Activated CD4-positive, alpha-beta memory T cell treated with anti-CD3 and anti-CD28 coated beads, Interleukin-2, amount 10 ng/mL, durations not matched to agents 7 days and 5 days (primary cell): Measurements from ENCODE around the gene SMPDL3B. TPM values are rescaled to one million over a fixed set of nuclear protein-coding genes. Genes with fewer than 3 reads are reported as not detected.

ENCODE experiments used
- CTCF ChIA-PET: fragments of 350-600 bp; sonication (Branson Sonifier 250); formaldehyde crosslinking; loops from one replicate; lab custom pipeline; 2021; ENCODE audit warnings: antibody characterized with exemption, inconsistent platforms; lab: Charles Lee
- POLR2A ChIA-PET: fragments of 350-600 bp; sonication (Branson Sonifier 250); formaldehyde crosslinking; loops from one replicate; lab custom pipeline; 2021; ENCODE audit warnings: antibody characterized with exemption; lab: Charles Lee
- DNase-seq: peaks from one replicate; pipeline ENCODE4 v3.0.0-alpha.2; 2020
- H3K27ac Mint-ChIP-seq: one replicate; pipeline ENCODE4 v1.8.0; 2021; ENCODE audit warnings: mild to moderate bottlenecking, mixed read lengths
- H3K27me3 Mint-ChIP-seq: one replicate; pipeline ENCODE4 v1.8.0; 2021; ENCODE audit warnings: mixed read lengths
- H3K36me3 Mint-ChIP-seq: one replicate; pipeline ENCODE4 v1.8.0; 2021; ENCODE audit warnings: low read depth, mixed read lengths
- H3K4me1 Mint-ChIP-seq: one replicate; pipeline ENCODE4 v1.8.0; 2021; ENCODE audit warnings: mixed read lengths
- H3K4me3 Mint-ChIP-seq: one replicate; pipeline ENCODE4 v1.8.0; 2021; ENCODE audit warnings: mild to moderate bottlenecking, mixed read lengths
- H3K9me3 Mint-ChIP-seq: one replicate; pipeline ENCODE4 v1.8.0; 2021; ENCODE audit warnings: mixed read lengths
- total RNA-seq, 2 experiments: library from RNA; stranded (reverse); gene quantifications; one replicate each; pipeline ENCODE4 v1.2.3, GENCODE V29; 2021

The SMPDL3B gene, protein sequence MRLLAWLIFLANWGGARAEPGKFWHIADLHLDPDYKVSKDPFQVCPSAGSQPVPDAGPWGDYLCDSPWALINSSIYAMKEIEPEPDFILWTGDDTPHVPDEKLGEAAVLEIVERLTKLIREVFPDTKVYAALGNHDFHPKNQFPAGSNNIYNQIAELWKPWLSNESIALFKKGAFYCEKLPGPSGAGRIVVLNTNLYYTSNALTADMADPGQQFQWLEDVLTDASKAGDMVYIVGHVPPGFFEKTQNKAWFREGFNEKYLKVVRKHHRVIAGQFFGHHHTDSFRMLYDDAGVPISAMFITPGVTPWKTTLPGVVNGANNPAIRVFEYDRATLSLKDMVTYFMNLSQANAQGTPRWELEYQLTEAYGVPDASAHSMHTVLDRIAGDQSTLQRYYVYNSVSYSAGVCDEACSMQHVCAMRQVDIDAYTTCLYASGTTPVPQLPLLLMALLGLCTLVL
- total RNA-seq, result under 1 TPM; 0.76 to 0.93 TPM

DNA sequence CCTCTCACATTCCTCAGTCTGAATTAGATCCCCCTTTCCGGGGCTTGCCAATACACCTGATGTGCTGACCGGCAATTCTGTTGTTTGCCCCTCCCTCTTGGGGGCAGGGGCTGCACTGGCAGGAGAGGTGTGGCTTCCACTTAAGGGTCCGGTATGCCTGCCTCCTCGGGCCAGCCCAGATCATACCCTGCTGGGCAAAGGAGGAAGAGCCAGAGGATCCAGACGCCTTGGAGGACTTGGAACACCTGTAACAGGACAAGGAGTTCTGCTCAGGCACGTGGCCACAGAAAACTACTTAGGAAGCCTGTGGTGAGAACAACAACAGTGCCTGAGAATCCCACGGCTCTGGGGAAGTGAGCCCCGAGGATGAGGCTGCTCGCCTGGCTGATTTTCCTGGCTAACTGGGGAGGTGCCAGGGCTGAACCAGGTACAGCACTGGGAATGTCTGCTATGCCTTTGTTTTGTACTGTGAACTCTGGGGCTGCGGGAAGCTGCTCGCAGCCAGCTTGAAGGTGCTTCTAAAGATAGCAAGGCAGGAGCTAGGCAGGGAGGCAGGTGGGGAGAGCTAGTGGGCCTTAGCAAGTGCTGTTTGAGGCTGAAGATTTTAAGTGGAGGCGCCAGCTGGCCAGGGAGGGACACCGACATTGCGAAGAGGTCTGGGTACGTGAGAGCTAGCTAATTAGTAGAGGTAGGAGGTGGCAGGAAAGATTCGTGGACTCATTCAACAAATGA is at the start of gene SMPDL3B:
Gene SMPDL3B (plus strand): TSS at position 183 of the 732 bp plus-strand sequence. CDS start 184 bp downstream, at position 367.
- ChIA-PET CTCF (no interaction called here), POLR2A (interaction anchor here (0.6 to 1.3 kb wide), 2 partner anchors 25 to 264 kb away, joined by 3 read pairs; partner anchors contain the start of gene XKR8)
- peak within 1 kb of the TSS; percentile 16 for H3K27ac Mint-ChIP-seq
- peaks cover 2% of the 10 kb centered on the region for H3K36me3 Mint-ChIP-seq
- peaks cover 20% of the 10 kb centered on the region for H3K27me3 Mint-ChIP-seq
- peak within 1 kb of the TSS; percentile 25 for H3K4me3 Mint-ChIP-seq
- no peaks in the 10 kb centered on the region for H3K9me3 Mint-ChIP-seq
- no peak for DNase-seq
- peaks cover 47% of the 10 kb centered on the region for H3K4me1 Mint-ChIP-seq

DNA sequence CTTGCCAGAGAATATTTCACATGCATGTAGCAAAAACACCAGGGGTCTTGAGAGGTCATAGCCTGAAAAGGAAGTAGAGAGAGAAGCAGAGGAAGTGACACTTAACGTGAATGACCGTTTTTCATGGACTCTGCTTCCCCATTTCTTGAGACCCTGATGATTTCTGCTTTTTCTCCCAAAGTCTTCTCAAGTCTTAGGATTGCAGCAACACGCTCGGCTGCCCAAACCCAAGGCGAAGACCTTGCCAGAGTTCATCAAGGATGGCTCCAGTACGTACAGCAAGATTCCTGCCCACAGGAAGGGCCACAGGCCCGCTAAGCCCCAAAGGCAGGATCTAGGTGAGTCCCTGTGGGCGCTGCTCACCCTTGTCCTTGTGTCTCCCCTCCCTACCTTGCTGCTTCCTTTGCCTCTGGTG is 49.7 kb upstream of the SMPDL3B start:
- H3K27ac Mint-ChIP-seq, result peak overlapping the region; percentile 90

GRCh38 chr1:27885621-27886352 is 49.0 kb upstream of the SMPDL3B start:
- Mint-ChIP-seq H3K9me3 (no peaks in the 10 kb centered on the region), H3K27me3 (no peaks in the 10 kb centered on the region), H3K4me1 (peaks cover 65% of the 10 kb centered on the region), H3K36me3 (peaks cover 83% of the 10 kb centered on the region), H3K27ac (peak overlapping the region; percentile 90), H3K4me3 (no peak overlapping the region)
- ChIA-PET POLR2A (interaction anchor here (0.9 to 2.6 kb wide), 5 partner anchors 8 to 107 kb away, joined by 3 to 22 read pairs (median 8); no protein-coding TSS in a partner anchor), CTCF (no interaction called here)
- DNase-seq, result no peak

More for the DNA sequence above, 49.7 kb upstream of the SMPDL3B start:
- CTCF ChIA-PET, result no interaction called here
- Mint-ChIP-seq H3K4me3 (no peak overlapping the region), H3K9me3 (no peaks in the 10 kb centered on the region), H3K27me3 (no peaks in the 10 kb centered on the region), H3K36me3 (peaks cover 78% of the 10 kb centered on the region), H3K4me1 (peaks cover 60% of the 10 kb centered on the region)
- POLR2A ChIA-PET, result no interaction called here
- no peak for DNase-seq

DNA sequence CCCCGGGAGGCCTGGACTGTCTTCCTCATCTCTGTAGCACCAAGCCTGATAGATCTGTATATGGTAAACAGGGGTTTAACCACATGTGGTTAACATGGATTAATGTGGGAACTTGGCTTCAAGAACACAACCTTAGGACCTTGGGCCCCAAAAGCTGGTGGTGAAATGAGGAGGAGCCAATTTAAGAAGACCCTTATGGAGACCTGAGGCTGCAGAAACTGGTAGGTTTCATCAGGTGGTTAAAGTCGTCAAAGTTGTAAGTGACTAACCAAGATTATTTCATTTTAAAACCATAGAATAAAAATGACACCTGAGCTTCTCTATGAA is 48.5 kb upstream of the SMPDL3B start:
- Mint-ChIP-seq H3K27ac (peak overlapping the region; percentile 90), H3K4me3 (no peak overlapping the region), H3K9me3 (no peaks in the 10 kb centered on the region), H3K27me3 (no peaks in the 10 kb centered on the region), H3K4me1 (peaks cover 70% of the 10 kb centered on the region), H3K36me3 (peaks cover 86% of the 10 kb centered on the region)
- ChIA-PET CTCF (no interaction called here), POLR2A (interaction anchor here (0.9 to 2.6 kb wide), 8 partner anchors 9 to 106 kb away, joined by 3 to 22 read pairs (median 6); partner anchors contain the start of gene THEMIS2)
- DNase-seq, result no peak

- Mint-ChIP-seq H3K36me3 (peaks cover 88% of the 10 kb centered on the region), H3K27ac (peak overlapping the region; percentile 90), H3K4me3 (peak overlapping the region; percentile 61), H3K4me1 (peaks cover 75% of the 10 kb centered on the region), H3K9me3 (no peaks in the 10 kb centered on the region), H3K27me3 (no peaks in the 10 kb centered on the region)
- no peak for DNase-seq
- ChIA-PET CTCF (interaction anchor here (1.2 kb wide), 1 partner anchor 94 kb away, joined by 3 read pairs; no protein-coding TSS in a partner anchor), POLR2A (interaction anchor here (0.8 to 2.6 kb wide), 9 partner anchors 9 to 106 kb away, joined by 3 to 22 read pairs (median 6); partner anchors contain the start of gene THEMIS2)
Observed at GRCh38 chr1:27886744-27887143, 48.1 kb upstream of the SMPDL3B start.

- Mint-ChIP-seq H3K27ac (peak overlapping the region; percentile 90), H3K36me3 (peaks cover 88% of the 10 kb centered on the region), H3K9me3 (no peaks in the 10 kb centered on the region), H3K4me3 (peak overlapping the region; percentile 61), H3K27me3 (no peaks in the 10 kb centered on the region), H3K4me1 (peaks cover 81% of the 10 kb centered on the region)
- ChIA-PET POLR2A (interaction anchor here (0.8 to 2.6 kb wide), 7 partner anchors 10 to 45 kb away, joined by 3 to 22 read pairs (median 5); partner anchors contain the start of gene THEMIS2), CTCF (interaction anchor here (0.7 to 1.2 kb wide), 2 partner anchors 94 to 115 kb away, joined by 3 read pairs; no protein-coding TSS in a partner anchor)
- DNase-seq, result peak; percentile 70
Observed at GRCh38 chr1:27887215-27888021, 47.4 kb upstream of the SMPDL3B start.

- Mint-ChIP-seq H3K36me3 (peaks cover 86% of the 10 kb centered on the region), H3K9me3 (no peaks in the 10 kb centered on the region), H3K27ac (peak overlapping the region; percentile 90), H3K27me3 (no peaks in the 10 kb centered on the region), H3K4me3 (no peak overlapping the region), H3K4me1 (peaks cover 79% of the 10 kb centered on the region)
- POLR2A ChIA-PET, result interaction anchor here (2.5 kb wide), 1 partner anchor 10 kb away, joined by 7 read pairs; no protein-coding TSS in a partner anchor
- no peak for DNase-seq
- CTCF ChIA-PET, result interaction anchor here (0.6 kb wide), 1 partner anchor 519 kb away, joined by 6 read pairs; no protein-coding TSS in a partner anchor
Observed at GRCh38 chr1:27889506-27889905, 45.3 kb upstream of the SMPDL3B start.

DNA sequence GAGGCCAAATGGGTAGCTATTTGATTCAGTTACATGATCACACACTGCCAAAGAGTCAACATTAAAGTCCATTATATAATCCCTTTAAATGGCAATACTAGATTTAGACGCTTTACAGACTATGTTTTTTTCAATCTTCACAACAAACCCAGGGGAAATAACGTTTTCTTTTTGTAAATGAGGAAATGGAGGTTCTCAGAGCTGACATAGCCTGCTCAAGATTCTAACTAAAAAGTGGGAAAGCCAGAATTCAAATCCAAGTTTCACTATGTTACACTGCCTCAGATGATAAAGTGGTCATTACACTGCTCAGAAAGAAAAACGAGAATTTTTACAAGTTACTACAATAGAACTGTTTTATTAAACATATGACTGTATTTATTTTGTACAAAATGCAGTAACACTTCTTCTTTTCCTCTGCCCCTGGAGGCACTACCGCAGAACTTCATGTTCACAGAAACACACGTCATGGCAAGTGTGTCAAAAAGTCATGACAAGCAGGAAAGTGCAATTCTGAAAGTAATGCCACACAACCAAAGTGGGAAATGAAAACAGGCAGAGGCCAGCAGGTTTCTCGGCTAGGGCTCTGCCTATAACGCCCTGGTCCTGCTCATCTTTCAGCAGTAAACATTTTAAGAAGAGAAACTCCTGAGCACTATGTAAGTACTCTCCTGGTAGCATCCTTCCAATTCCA is 43.5 kb upstream of the SMPDL3B start:
- Mint-ChIP-seq H3K27me3 (no peaks in the 10 kb centered on the region), H3K36me3 (peaks cover 81% of the 10 kb centered on the region), H3K27ac (peak overlapping the region; percentile 95), H3K4me3 (peak overlapping the region; percentile 25), H3K4me1 (peaks cover 70% of the 10 kb centered on the region), H3K9me3 (no peaks in the 10 kb centered on the region)
- ChIA-PET POLR2A (interaction anchor here (0.6 to 3.3 kb wide), 8 partner anchors 11 to 117 kb away, joined by 3 to 10 read pairs (median 3); partner anchors contain the start of genes THEMIS2 and XKR8), CTCF (interaction anchor here (0.6 to 1.6 kb wide), 4 partner anchors 34 to 87 kb away, joined by 3 to 4 read pairs (median 4); no protein-coding TSS in a partner anchor)
- DNase-seq, result peak; percentile 65

DNA sequence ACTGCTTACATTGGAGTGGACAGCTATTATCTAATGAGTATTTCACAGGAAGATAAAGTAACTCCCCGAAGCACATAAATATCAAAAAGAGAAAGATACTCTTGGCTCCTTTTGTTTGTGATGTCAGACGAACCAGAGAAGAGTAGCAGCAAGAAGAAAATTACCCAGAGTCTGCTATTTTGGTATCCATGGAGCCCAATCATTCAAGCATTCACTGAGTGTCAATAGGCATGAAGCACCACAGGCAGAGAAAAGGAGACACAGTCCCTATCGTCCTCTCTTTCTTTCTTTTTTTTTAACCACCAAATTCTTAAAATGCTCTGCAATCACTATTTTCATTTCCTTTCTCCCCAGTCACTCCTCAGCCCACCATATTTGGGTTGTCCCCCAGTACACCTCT is 40.3 kb upstream of the SMPDL3B start:
- Mint-ChIP-seq H3K36me3 (peaks cover 72% of the 10 kb centered on the region), H3K9me3 (no peaks in the 10 kb centered on the region), H3K27ac (peak overlapping the region; percentile 51), H3K4me3 (no peak overlapping the region), H3K4me1 (peaks cover 43% of the 10 kb centered on the region), H3K27me3 (no peaks in the 10 kb centered on the region)
- POLR2A ChIA-PET, result interaction anchor here (1.0 to 1.1 kb wide), 2 partner anchors 18 to 64 kb away, joined by 3 to 4 read pairs; partner anchors contain the start of gene PPP1R8
- no peak for DNase-seq
- CTCF ChIA-PET, result interaction anchor here (1.1 kb wide), 1 partner anchor 85 kb away, joined by 3 read pairs; no protein-coding TSS in a partner anchor

DNA sequence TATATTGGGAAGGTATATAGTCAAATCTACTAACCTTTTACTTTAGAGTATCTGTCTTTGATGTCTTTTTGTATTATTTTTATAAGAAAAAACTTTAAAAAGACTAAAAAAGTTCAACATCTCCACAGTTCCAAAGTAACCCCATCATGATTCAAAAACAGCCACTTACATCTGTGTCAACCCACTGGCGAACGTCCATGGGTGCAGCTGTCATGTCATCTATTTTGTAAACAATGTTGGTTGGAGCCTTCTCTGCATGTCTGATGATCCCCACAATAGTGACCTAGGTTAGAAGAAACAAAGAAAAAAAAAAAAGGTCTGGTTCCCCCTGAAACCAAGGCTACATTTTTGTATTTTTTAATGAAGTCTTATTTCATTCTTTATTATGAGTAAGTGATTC is 28.0 kb upstream of the SMPDL3B start:
- POLR2A ChIA-PET, result no interaction called here
- H3K9me3 Mint-ChIP-seq, result no peaks in the 10 kb centered on the region
- H3K27me3 Mint-ChIP-seq, result no peaks in the 10 kb centered on the region
- H3K36me3 Mint-ChIP-seq, result peaks cover 58% of the 10 kb centered on the region
- H3K4me1 Mint-ChIP-seq, result peaks cover 12% of the 10 kb centered on the region
- DNase-seq, result no peak
- no peak overlapping the region for H3K4me3 Mint-ChIP-seq
- H3K27ac Mint-ChIP-seq, result no peak overlapping the region
- CTCF ChIA-PET, result no interaction called here

- DNase-seq, result no peak
- ChIA-PET POLR2A (interaction anchor here (1.1 kb wide), 1 partner anchor 18 kb away, joined by 3 read pairs; no protein-coding TSS in a partner anchor), CTCF (interaction anchor here (0.6 to 0.7 kb wide), 3 partner anchors 20 to 143 kb away, joined by 3 to 4 read pairs (median 3); no protein-coding TSS in a partner anchor)
- Mint-ChIP-seq H3K36me3 (peaks cover 47% of the 10 kb centered on the region), H3K27me3 (peaks cover 3% of the 10 kb centered on the region), H3K4me1 (peaks cover 33% of the 10 kb centered on the region), H3K4me3 (peak overlapping the region; percentile 59), H3K27ac (peak overlapping the region; percentile 88), H3K9me3 (peaks cover 3% of the 10 kb centered on the region)
Observed at GRCh38 chr1:27912429-27912828, 22.4 kb upstream of the SMPDL3B start.
